Bronchial epithelial cell (primary cell): ENCODE measurements around the gene CDRT15. TPM values are rescaled to one million over a fixed set of nuclear protein-coding genes. Genes with fewer than 3 reads are reported as not detected.

ENCODE experiments used
- DNase-seq: peaks from one replicate; pipeline ENCODE4 v3.0.0-alpha.2; 2010; ENCODE audit warnings: low read depth
- FAIRE-seq: peaks from 2 replicates; lab custom pipeline; 2011; peaks lifted over from hg19 to GRCh38; lab: Jason Lieb, UNC
- H3K27me3 ChIP-seq: 2 replicates; pipeline ENCODE4 v1.5.1; 2011; ENCODE audit warnings: low read length; ENCODE audit not compliant: control insufficient read depth, insufficient read depth
- H3K36me3 ChIP-seq: 2 replicates; pipeline ENCODE4 v1.5.1; 2011; ENCODE audit warnings: low read length; ENCODE audit not compliant: control insufficient read depth, insufficient read depth
- H3K4me3 ChIP-seq: 2 replicates; pipeline ENCODE4 v1.5.1; 2011; ENCODE audit warnings: mild to moderate bottlenecking, low read depth, low read length, control low read depth
- total RNA-seq: library from RNA; depleted of rRNA; stranded (reverse); fragments of >200 nt; gene quantifications from 2 replicates; pipeline ENCODE4 v1.2.1, GENCODE V29; 2014
- TF ChIP-seq, protein P1 (sequence below): IDR thresholded peaks from 2 replicates; pipeline ENCODE4 v1.5.1; 2011; ENCODE audit warnings: mild to moderate bottlenecking, moderate library complexity, low read length, control low read depth, inconsistent platforms; ENCODE audit not compliant: insufficient read depth, severe bottlenecking

Gene CDRT15
- total RNA-seq, 1 donor from 2014 or later: not detected

DNA sequence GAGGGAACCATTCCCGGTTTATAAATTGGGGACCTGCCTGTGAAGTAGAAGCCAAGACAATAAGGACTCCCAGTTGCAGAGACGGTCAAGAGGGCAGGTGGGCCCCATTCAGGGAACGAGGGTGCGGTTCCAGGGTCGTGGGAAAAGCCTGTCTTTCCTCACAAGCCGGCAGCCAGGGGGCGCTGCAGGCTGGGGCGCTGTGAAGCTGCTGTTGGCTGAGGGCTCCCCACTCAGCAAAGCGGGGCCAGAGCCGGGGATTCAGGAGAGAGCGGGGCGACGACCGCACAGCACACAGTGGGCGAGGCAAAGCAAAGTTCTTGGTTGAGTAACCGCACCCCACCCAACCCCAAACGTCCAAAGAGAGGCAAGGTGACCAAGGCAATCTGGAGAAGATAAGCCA is 24.9 kb downstream of the CDRT15 start:
- no peak overlapping the region for H3K4me3 ChIP-seq
- peaks cover 6% of the 10 kb centered on the region for H3K36me3 ChIP-seq
- DNase-seq (no peak), FAIRE-seq (no peak)
- TF ChIP-seq, protein P1, sequence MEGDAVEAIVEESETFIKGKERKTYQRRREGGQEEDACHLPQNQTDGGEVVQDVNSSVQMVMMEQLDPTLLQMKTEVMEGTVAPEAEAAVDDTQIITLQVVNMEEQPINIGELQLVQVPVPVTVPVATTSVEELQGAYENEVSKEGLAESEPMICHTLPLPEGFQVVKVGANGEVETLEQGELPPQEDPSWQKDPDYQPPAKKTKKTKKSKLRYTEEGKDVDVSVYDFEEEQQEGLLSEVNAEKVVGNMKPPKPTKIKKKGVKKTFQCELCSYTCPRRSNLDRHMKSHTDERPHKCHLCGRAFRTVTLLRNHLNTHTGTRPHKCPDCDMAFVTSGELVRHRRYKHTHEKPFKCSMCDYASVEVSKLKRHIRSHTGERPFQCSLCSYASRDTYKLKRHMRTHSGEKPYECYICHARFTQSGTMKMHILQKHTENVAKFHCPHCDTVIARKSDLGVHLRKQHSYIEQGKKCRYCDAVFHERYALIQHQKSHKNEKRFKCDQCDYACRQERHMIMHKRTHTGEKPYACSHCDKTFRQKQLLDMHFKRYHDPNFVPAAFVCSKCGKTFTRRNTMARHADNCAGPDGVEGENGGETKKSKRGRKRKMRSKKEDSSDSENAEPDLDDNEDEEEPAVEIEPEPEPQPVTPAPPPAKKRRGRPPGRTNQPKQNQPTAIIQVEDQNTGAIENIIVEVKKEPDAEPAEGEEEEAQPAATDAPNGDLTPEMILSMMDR: peak; percentile 65
- no peaks in the 10 kb centered on the region for H3K27me3 ChIP-seq

DNA sequence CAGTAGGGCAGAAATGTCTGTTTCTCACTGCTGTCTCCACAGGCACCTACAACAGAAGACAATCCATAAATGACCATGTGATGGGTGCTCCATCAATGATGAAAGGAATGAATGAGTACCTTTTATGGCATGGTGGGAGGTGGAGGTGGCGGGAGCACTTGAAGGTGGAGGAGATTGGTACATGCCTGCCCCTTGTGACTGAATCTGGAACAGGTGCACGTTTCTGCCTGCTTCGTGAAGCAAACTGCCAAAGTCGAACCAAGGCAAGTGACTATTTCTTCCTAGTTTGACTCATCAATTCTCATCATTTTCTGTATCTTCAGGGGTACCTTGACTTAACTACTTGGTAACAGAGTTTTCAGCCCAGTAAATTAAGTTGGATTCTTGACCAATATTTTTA is 25.4 kb downstream of the CDRT15 start:
- peaks cover 6% of the 10 kb centered on the region for H3K36me3 ChIP-seq
- FAIRE-seq (peak; percentile 43), DNase-seq (no peak)
- H3K4me3 ChIP-seq: no peak overlapping the region
- no peaks in the 10 kb centered on the region for H3K27me3 ChIP-seq
- TF ChIP-seq, protein P1: no peak

DNA sequence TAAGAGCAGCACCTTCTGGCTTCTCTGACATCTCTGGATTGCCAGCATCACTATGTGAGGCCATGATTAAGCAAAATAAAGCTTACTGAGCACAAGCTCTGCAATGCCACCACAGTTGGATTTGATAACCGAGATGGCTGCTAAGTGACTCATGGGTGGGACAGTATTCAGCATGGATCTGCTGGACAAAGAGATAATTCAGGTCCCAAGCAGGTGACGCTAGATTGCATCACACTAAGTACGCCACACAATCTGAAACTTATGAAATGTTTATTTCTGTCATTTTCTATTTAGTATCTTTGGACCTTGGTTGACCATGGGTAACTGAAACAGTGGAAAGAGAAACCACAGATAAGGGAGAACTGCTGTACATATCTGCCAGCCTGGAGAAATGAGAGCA is 27.4 kb downstream of the CDRT15 start:
- H3K27me3 ChIP-seq: no peaks in the 10 kb centered on the region
- DNase-seq (no peak), FAIRE-seq (no peak)
- peaks cover 6% of the 10 kb centered on the region for H3K36me3 ChIP-seq
- no peak overlapping the region for H3K4me3 ChIP-seq
- TF ChIP-seq, protein P1: no peak

DNA sequence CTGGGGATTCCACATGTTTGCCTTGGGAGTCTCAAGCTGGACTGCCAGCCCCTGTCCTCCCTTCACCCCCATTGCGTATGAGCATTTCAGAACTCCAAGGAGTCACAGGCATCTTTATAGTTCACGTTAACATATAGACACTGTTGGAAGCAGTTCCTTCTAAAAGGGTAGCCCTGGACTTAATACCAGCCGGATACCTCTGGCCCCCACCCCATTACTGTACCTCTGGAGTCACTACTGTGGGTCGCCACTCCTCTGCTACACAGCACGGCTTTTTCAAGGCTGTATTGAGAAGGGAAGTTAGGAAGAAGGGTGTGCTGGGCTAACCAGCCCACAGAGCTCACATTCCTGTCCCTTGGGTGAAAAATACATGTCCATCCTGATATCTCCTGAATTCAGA is 28.9 kb downstream of the CDRT15 start:
- DNase-seq (no peak), FAIRE-seq (peak; percentile 7)
- Histone ChIP-seq H3K4me3 (no peak overlapping the region), H3K36me3 (peaks cover 6% of the 10 kb centered on the region), H3K27me3 (no peaks in the 10 kb centered on the region)
- TF ChIP-seq, protein P1: no peak

DNA sequence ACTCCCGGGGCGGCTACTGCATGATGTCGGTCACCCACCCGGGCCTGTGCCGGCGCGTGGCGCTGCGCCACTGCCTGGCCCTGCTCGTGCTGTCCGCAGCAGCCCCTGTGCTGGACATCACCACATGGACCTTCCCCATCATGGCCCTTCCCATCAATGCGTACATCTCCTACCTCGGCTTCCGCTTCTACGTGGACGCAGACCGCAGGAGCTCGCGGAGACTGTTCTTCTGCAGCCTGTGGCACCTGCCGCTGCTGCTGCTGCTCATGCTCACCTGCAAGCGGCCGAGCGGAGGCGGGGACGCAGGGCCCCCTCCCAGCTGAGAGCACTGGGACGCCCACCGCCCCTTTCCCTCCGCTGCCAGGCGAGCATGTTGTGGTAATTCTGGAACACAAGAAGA is 29.8 kb downstream of the CDRT15 start:
- Histone ChIP-seq H3K27me3 (no peaks in the 10 kb centered on the region), H3K4me3 (no peak overlapping the region), H3K36me3 (peaks cover 6% of the 10 kb centered on the region)
- FAIRE-seq: no peak
- TF ChIP-seq, protein P1: no peak
- no peak for DNase-seq

DNA sequence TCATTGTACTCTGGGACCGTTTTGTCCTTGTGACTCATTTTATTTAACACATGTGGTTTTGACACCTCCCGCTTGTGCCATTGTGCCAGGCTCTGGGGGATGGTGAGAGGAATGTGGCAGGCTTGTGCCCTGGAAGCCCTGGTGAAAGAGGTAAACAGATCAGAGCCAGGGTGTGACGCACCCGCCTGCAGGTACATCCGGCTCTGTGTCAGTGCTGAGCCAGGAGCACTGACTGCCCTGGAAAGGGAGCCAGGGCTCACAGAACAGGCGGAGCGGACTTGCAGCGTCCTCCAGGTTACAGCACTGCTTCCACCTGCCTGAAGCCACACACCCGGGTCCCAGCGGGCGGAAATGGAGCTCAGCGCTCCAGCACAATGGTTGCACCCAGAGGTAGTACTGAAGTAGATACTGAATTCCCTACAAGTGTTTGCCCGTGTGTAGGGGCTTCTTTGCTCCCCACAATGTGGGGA is 30.6 kb downstream of the CDRT15 start:
- DNase-seq: peak; percentile 95
- Histone ChIP-seq H3K36me3 (peaks cover 6% of the 10 kb centered on the region), H3K27me3 (no peaks in the 10 kb centered on the region), H3K4me3 (no peak overlapping the region)
- peak; percentile 99 for FAIRE-seq
- TF ChIP-seq, protein P1: no peak
